Urothelium cell line (cell line): ENCODE results near the gene SLC9A9.

Source experiments
- DNase-seq: peaks from one replicate; pipeline ENCODE4 v3.0.0; 2011; ENCODE audit warnings: low spot score, mixed read lengths
- FAIRE-seq: peaks from 2 replicates; lab custom pipeline; 2011; peaks lifted over from hg19 to GRCh38; lab: Jason Lieb, UNC

The SLC9A9 gene

DNA sequence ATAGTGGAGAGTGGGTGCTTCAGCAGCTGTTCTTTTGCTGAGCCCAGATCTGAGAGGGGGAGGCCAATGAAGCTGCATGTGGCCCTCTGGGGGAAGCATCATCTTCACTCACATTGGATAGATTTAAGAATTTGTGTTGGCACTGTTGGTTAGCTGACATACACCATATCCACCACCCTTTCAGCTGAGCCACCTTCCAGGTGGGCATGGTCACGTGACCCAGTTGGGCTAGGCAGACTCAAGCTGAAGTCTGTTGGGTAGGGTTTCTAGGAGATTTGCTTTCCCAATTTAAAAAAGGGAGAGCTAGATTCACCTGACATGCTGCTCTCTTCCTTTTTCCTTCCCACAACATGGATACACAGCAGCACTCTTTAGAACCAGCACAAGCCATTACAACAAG is 417.7 kb downstream of the SLC9A9 start:
- FAIRE-seq: no peak

DNA sequence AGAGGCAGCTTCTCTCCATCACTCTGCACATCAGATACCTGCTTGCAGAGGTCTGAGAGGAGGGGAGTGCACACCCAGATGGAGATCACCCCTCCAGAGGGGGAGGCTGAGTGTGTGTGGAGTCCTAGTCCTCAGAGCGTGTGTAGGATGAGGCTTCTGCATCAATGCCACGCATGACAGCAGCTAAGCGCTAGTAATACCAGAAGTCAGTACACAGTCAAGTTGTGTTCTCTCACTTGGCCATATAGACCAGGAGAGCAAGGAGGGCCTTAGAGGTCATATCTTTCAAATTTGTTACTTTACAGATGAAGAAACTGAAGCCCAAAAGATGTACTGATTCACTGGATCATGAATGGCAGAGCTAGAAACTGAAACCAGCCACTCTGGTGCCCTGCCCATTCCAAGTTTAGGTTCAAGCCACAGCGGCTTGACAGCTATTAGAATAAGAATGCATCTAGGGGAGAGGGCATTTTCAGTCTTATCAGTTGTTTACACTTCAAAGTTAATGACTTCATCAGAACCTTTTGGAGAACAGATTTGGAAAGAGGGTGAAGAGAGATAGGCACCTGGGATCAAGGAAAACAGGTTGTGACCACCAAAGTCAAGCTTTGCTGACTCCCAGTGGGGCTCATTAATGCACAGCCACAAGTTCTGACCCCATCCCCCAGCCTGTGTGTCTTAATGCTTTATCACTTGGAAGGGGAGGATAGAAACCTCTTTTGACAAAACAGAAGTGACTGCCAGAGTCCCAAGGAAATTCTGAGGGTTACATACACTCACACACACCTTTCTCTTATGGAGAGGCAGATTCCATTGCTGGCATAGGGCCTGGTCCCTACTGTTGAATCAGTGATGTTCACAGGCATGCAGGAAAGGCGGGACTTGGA is 418.4 kb downstream of the SLC9A9 start:
- DNase-seq (no peak), FAIRE-seq (no peak)

More for the DNA sequence above, 417.7 kb downstream of the SLC9A9 start:
- DNase-seq: no peak

DNA sequence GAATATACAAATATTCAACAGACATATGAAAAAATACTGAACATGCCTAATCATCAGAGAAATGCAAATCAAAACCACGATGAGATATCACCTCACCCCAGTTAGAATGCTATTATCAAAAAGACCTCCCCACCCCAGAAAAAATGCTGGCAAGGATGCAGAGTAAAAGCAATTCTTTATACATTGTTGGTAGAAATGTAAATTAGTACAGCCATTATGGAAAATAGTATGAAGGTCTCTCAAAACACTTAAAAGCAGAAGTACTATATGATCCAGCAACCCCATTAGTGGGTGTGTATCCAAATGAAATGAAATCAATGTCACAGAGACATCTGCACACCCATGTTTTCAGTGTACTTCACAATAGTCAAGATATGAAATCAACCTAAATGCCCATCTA is 420.0 kb downstream of the SLC9A9 start:
- FAIRE-seq (no peak), DNase-seq (no peak)

DNA sequence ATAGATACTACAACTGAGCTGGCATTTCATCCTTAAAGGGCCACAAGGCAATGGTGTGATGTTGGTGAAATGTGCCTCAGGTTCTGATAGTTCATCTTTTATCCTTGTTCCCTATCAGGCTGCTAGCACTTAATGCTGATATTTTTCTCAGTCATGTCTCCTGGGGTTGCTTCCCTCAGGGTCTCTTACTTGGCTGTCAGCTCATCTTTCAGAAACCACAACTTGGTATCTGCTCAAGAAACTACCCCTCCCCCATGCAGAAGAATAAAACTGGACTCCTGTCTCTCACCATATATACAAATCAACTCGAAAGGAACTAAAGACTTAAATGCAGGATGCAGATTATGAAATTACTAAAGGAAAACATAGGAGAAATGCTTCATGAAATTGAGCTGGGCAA is 420.6 kb downstream of the SLC9A9 start:
- no peak for DNase-seq
- FAIRE-seq: no peak

DNA sequence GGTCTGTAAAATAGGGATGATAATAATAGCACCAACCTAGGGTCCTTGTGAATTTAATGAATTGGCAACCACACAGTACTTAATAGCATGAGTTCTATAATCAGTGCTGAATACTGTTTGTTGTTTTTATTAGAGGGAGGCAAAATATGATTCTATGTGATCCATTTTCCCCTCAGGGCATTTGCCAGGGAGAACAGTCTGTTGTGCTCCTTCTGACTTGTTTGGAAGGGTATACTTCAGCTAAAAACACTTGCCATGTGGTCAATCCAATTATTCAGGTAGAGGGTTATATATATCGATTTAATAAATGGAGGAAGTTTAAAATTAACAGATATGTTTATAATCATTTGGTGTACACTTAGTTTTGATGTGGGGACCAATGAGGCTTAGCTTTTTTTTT is 423.4 kb downstream of the SLC9A9 start:
- DNase-seq (no peak), FAIRE-seq (no peak)

DNA sequence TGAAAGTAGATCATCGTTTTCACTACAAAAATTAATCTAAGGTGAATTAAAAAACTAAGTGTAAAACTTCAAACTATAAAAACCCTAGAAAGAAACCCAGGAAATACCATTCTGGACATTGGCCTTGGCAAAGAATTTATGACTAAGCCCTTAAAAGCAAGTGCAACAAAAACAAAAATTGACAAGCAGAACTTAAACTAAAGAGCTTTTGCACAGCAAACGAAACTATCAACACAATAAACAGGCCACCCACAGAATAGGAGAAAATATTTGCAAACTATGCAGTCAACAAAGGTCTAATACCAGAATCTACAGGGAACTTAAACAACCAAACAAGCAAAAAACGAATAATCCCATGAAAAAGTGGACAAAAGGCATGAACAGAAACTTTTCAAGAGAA is 426.7 kb downstream of the SLC9A9 start:
- DNase-seq: no peak
- FAIRE-seq: no peak

DNA sequence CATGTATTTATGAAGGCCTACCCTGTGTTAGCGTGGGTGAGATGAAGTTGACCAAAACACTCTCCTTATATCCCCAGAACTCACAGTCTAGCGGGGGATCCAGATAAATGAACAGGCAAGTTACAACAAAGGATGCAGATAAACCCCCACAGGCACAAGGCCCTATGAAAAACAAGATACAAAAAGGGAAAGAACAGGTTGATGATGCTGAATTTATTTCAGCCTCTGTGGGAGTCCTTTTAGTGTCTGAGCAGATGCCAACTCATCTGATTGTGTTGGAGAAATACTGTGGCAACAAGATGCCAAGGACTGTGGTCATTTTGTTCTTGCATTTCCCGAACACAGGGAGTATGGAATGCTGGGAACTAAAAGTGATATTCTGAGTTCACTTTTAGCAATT is 428.7 kb downstream of the SLC9A9 start:
- no peak for FAIRE-seq
- DNase-seq: no peak

DNA sequence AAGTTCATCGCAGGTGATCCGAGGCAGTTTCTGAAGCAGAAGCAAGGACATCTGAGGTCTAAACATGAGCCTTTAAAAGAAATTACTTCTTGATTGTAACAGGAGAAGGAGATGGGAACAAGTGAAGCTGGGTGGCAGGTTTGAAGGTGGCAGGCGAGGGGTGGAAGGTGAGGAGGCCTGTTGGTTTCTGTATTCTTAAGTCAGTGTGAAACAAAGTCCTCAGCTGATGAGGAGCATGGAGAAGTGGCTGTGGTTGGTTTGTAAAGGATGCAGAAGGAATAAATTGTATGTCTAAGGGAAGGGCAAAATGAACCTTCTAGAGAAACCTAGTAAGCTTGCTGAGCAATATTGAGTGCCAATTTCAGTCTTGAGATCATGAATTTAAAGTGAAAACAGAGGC is 429.9 kb downstream of the SLC9A9 start:
- FAIRE-seq: no peak
- DNase-seq: no peak

DNA sequence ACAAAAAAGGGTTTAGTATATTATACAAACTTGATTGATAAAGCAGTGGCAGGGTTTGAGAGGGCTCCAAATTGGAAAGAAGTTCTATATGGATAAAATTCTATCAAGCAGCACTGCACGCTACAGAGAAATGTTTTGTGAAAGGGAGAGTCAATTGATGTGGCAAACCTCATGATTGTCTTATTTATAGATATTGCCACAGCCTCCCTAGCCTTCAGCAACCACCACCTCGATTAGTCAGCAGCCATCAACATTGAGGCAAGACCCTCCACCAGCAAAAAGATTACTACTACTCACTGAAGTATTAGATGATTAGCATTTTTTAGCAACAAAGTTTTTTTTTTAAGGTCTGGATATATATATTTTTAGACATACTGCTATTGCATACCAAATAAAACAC is 432.0 kb downstream of the SLC9A9 start:
- DNase-seq (no peak), FAIRE-seq (no peak)

DNA sequence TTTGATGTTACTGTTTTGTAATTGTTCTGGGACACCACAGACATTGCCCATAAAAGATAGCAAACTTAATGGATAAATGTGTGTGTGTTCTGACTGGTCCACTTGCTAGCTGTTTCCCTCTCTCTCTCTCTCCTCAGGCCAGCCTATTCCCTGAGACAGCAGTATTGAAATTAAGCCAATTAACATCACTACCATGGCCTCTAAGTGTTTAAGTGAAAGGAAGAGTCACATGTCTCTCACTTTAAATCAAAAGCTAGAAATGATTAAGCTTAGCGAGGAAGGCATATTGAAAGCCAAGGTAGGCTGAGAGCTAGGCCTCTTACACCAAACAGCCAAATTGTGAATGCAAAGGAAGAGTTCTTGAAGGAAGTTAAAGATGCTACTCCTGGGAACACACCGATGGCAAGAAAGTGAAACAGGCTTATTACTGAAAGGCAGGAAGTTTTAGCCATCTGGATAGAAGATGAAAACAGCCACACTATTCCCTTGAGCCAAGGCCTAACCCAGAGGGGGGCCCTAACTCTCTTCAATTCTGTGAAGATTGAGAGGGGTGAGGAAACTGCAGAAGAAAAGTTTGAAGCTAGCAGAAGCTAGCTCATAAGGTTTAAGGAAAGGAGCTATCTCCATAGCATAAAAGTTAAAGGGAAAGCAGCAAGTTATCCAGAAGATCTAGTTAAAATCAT is 433.6 kb downstream of the SLC9A9 start:
- FAIRE-seq (no peak), DNase-seq (no peak)

DNA sequence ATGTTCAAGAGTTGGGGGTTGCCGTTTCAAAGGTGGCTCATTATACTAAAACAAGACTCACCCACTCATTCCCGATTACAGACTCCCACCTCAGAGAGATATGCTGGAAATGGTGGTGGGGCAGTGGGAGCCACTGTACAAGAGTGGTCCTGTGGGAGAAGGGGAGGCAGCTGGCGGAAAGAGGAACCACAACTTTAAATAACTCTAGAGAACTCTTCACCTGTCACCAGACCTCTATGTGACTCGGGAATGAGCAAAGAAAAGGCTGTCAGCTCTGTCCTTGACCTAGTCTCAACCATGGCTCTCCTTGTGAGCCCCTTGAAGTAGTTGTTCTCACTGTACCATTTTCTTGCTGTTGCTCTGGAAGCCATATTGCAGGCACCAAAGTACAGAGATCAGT is 434.9 kb downstream of the SLC9A9 start:
- no peak for FAIRE-seq
- DNase-seq: no peak

DNA sequence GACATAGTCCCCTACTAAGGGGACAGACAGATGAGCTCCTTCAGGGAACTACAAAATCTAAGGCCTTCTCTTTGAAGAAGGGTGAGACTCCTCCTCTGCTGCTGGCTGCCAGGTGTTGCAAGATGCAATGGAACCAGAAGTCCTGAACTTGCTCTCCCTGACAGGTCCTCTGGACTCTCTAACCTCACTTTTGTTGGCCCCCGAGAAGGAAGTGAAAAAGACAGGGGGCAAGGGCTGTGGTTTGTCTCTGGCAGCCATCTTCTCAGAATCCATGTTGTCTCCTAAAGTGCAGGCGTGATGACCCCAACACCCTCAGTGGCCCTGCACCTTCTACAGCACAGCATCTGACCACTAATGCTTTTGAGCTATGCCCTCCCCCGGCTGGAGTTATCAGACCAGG is 436.2 kb downstream of the SLC9A9 start:
- no peak for DNase-seq
- no peak for FAIRE-seq

DNA sequence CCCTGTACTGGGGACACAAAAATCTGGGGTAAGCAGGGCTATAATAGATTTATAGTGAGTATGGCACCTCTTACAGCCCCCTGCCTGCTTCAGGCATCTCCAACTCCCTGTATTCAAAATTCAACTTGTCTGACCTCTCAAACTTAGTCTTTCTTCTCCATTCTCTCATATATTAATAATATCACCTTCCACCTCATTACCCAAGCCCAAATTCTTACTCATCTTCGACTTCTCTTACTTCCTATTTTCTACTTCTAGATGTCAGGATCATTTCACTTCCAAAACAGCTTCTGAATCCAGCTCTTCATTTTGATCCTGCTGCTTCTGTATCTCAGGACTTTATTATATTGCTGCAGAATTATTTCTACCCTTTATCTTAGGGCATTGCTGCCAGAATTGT is 438.0 kb downstream of the SLC9A9 start:
- DNase-seq (no peak), FAIRE-seq (no peak)

DNA sequence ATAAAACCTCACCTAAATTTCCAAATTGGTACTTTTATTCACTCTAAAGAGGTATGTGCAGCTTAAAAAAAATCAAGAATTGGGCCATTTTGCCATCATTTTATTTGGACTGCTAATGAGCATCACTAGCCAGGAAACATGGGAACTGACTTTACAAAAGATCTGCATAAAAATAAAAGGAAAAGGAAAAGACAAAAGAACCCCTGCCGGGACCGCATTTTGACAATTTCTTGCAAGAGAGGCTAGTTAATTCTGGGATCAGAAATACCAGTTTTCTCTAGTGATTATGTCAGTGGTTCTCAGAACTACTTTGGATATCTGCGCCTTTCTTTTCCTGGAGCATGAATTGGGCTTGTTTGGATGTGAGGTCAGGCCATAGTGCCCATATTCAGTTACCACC is 439.5 kb downstream of the SLC9A9 start:
- FAIRE-seq (no peak), DNase-seq (no peak)

DNA sequence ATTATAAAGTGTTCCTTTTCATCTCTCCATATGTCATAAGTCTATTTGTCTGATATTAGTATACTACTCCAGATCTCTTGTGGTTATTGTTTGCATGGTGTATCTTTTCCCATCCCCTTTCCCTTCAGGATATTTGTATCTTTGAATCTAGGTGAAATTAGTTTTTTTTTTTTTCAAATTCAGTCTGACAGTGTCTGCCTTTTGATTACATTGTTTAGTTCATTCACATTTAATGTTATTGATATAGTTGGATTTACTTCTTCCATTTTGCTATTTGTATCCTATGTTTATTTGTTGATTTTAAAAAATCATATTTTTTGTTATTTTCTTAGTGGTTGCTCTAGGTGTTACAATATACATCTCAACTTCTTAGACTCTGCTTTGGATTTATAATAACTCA is 445.7 kb downstream of the SLC9A9 start:
- DNase-seq: no peak
- no peak for FAIRE-seq

DNA sequence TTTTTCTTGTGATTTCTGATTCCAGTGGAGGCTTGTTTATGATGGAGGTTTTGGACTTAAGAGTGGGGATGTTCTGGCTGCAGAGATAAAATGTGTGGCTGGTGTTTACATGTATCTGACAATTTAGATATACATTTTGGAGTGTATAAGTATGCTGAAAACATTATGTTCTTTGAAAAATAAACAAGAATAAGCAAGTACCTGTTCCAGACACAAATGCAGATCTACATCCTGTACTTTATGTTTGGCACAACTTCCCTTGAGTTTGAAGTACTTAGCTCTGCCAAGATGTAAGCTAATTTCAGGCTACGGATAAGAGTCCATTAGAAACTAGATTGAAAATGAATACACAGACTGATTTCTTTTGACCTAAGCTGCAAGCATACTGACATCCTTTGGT is 451.5 kb downstream of the SLC9A9 start:
- FAIRE-seq: no peak
- DNase-seq: no peak

DNA sequence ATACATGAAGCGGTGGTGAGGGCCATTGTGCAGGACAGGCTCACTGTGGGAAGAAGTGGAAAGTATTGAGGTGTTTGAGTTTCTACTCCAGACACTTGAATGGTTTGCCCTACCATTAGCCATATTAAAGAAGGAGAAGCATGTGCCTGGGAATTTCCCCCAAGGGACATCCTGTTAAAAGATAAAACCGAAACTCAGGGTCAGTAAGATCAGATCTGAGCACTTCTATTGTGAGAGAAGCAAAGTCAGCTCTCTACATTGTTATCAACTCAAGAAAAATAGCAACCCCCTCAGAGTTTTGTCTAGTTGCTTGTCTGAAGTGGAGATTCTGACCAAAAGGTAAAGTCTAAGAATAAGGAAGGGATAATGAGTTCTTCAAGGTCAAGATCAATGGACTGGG is 458.9 kb downstream of the SLC9A9 start:
- DNase-seq (no peak), FAIRE-seq (no peak)

DNA sequence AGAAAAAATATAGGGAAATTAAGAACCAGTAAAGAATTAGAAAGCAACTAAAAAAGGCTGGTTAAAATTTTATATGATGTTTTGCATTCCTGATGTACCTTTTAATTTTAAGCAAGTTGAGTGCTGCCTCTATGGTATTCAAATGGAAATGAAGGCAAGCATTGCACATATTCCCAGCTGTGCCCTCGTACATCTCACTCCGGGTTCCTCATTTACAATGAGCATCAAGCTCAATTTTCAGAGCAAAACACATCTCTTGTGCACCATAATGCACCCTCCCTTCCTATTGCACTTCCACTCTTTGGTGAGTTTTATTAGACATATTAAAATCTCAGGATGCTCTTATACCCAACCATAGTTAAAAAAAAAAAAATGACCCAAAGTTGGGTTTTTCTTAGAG is 460.8 kb downstream of the SLC9A9 start:
- DNase-seq: no peak
- no peak for FAIRE-seq

DNA sequence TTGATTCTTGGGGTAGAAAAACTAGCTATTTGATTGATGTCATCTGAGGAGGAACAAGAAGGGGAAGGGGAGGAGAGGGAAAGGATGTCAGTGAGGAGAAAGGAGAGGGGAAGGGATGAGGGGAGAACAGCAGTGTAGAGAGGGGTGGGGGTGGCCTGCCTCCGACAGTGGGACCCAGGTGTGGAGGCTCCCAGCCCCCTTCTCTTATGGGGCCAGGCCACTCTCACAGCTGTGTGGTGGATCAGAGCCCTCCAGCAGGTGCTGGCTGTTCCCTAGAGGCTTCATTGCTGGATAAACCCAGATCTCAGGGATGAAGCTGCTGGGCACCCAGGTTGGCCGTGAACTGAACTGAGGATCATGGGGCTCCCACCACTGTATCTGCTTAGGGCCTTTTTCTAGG is 464.2 kb downstream of the SLC9A9 start:
- FAIRE-seq (no peak), DNase-seq (no peak)

DNA sequence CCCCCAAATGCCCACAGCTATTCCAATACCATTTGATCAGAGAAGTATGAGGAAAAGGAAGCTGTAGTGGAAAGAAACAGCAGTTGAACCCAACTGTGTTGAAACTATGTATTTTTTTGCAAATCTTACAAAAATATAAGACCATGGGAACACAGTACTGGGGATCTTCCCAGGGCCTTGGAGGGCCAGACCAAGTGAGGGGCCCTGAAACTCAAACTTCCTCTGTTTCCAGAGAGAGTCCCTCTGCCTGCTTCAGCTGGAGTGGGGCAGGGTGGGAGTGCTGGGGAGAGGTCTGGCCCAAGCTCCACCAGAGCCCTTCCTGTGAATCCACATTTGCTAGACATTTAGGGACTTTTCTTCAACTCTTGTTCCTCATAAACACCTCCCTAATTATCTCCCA is 464.8 kb downstream of the SLC9A9 start:
- FAIRE-seq: no peak

DNA sequence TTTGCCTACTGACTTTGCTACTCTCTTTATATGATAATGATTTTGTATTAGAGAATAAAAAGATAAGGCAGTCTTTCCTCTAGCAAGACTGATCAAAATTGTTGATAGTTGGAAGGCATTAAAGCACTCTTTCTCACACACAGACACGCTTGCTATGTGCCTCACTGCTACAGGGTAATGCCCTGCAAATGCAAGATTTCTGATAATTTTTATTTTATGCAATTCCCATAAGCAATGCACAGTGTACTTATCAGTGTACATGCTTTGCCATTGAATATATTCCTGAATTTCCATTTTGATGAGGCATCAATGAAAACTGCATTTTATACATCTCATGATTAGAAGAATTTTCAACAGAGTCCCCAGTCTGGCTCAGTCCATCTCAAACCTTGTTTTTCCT is 465.5 kb downstream of the SLC9A9 start:
- DNase-seq (no peak), FAIRE-seq (no peak)

More for the DNA sequence above, 464.8 kb downstream of the SLC9A9 start:
- DNase-seq: no peak

DNA sequence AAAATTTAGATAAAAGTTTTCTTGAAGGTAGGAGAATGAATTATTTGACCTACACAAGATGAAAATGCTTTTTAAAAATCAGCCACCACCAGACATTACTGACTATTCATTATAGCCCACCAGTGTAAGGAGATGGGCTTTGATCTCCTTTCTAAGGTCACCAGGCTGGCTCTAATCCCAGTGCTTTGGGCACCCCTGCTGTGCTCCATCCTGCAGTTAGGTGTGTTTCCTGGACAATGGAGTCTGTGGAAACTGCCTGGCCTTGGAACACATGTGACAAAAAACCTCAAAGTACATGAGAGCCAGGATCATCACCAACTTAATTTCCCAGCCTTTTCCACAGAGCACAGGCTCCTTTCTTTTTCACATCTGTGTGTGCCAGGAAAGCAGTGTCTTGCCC is 467.8 kb downstream of the SLC9A9 start:
- no peak for FAIRE-seq

More for the DNA sequence above, 467.8 kb downstream of the SLC9A9 start:
- DNase-seq: no peak
